Hypothalamus (tissue), 51 donors: ENCODE measurements around the gene RHOH.
A peak's percentile ranks its signal among the peaks of the same experiment; 100 is the strongest.
"Not testable (repeated sequence)": the region's sequence is repeated elsewhere in the genome, so short reads cannot be mapped to it uniquely, and the experiment has no call there.

Source experiments
- DNase-seq, 51 donors: peaks; one replicate each; lab custom pipeline; 2025; lab: John Stamatoyannopoulos, UW

Gene RHOH

GRCh38 chr4:40256329-40256728, 59.5 kb downstream of the RHOH start:
- no peak for DNase-seq

- DNase-seq, result no peak
These were observed 60.0 kb downstream of the RHOH start for GRCh38 chr4:40256817-40257216.

- no peak for DNase-seq
These were observed 61.8 kb downstream of the RHOH start for GRCh38 chr4:40258627-40259026.

GRCh38 chr4:40261231-40262076, 64.6 kb downstream of the RHOH start:
- DNase-seq, result no peak

GRCh38 chr4:40262077-40262528, 65.3 kb downstream of the RHOH start:
- DNase-seq, result no peak

GRCh38 chr4:40262861-40263260, 66.0 kb downstream of the RHOH start:
- DNase-seq, result no peak

- DNase-seq, result no peak
These were observed 67.7 kb downstream of the RHOH start for GRCh38 chr4:40264497-40264896.

- no peak for DNase-seq
These were observed 68.4 kb downstream of the RHOH start for GRCh38 chr4:40264995-40265909.

GRCh38 chr4:40265910-40266274, 69.1 kb downstream of the RHOH start:
- DNase-seq, result no peak

- no peak for DNase-seq
These were observed 72.3 kb downstream of the RHOH start for GRCh38 chr4:40269133-40269532.

- DNase-seq, result no peak
These were observed 73.8 kb downstream of the RHOH start for GRCh38 chr4:40270609-40271008.

GRCh38 chr4:40275065-40275730, 78.4 kb downstream of the RHOH start:
- DNase-seq, result no peak

GRCh38 chr4:40276546-40276945, 79.7 kb downstream of the RHOH start:
- no peak for DNase-seq

- no peak for DNase-seq
These were observed 83.8 kb downstream of the RHOH start for GRCh38 chr4:40280586-40280985.

GRCh38 chr4:40281099-40281498, 84.3 kb downstream of the RHOH start:
- DNase-seq, result no peak

- no peak for DNase-seq
These were observed 85.1 kb downstream of the RHOH start for GRCh38 chr4:40281913-40282312.

GRCh38 chr4:40282857-40283256, 86.0 kb downstream of the RHOH start:
- DNase-seq, result not testable (repeated sequence)

- no peak for DNase-seq
These were observed 86.6 kb downstream of the RHOH start for GRCh38 chr4:40283413-40283812.

GRCh38 chr4:40283968-40284367, 87.1 kb downstream of the RHOH start:
- no peak for DNase-seq

- peak in 2 of 51 donors; percentile 3 to 9 for DNase-seq
These were observed 88.9 kb downstream of the RHOH start for GRCh38 chr4:40285692-40286091.

- DNase-seq, result no peak
These were observed 91.7 kb downstream of the RHOH start for GRCh38 chr4:40288566-40288965.
